Measurements from ENCODE around the gene FMR1.

DNA sequence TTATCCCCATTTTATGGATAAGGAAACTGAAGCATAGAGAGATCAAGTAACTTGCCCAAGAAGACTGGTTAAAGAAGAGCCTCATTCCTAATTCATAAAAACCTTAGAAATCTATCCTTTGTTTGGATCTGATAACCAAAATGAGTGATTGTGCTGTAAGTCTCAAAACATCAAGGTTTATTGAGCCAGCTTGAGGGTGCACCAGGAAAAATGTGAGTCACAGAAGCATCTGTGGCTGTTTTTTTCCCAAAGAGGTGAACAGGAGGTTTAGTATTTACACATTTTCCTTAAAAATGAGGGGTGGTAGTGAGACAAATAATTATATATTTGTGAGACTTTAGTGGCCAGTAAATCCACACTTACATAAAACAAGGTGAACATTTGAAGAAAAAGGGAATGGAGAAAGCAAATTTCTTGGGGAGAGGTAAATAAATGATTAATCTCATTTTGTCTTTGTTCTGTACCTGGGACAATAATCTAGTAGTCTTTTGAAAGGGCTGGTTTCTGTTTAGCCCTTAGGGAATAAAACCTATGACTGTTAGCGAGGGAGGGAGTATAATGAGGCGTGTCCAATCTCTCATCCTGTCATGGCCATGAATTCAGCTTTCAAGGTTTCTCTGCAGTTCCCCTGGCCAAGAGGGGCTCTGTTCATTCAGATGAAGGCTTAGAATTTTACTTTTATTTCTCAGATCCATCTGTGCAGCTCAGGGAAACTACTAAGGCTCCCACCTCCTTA lies 12.2 kb upstream of the FMR1 start:
- TF ChIP-seq POLR2A (IDR thresholded peaks at IDR 0.05) (no peak), CTCF (IDR thresholded peaks at IDR 0.05) (no peak)

Measured in vagina (tissue), 2 donors.